HUES6 (cell line): ENCODE data around the gene FRMD4A.

Experiments
- H3K27ac ChIP-seq: 2 replicates; pipeline ENCODE4 v1.7.0; 2013; ENCODE audit warnings: low read depth, mild to moderate bottlenecking, low read length, inconsistent platforms
- H3K27me3 ChIP-seq: 2 replicates; pipeline ENCODE4 v1.6.1; 2013; ENCODE audit warnings: low read length; ENCODE audit not compliant: control insufficient read depth, insufficient read depth
- H3K36me3 ChIP-seq: 2 replicates; pipeline ENCODE4 v1.6.1; 2013; ENCODE audit warnings: low read length; ENCODE audit not compliant: control insufficient read depth, insufficient read depth
- H3K4me1 ChIP-seq: 2 replicates; pipeline ENCODE4 v1.6.1; 2013; ENCODE audit warnings: low read length; ENCODE audit not compliant: control insufficient read depth, insufficient read depth
- H3K4me3 ChIP-seq: 2 replicates; pipeline ENCODE4 v1.5.1; 2013; ENCODE audit warnings: low read depth, low read length
- H3K9ac ChIP-seq: one replicate; pipeline ENCODE4 v1.6.1; 2013; ENCODE audit warnings: mild to moderate bottlenecking, low read length
- H3K9me3 ChIP-seq: 2 replicates; pipeline ENCODE4 v1.6.1; 2013; ENCODE audit warnings: low read depth, low read length; ENCODE audit not compliant: control insufficient read depth, insufficient read depth

Gene FRMD4A

GRCh38 chr10:14365266-14365665, 34.5 kb upstream of the FRMD4A start:
- Histone ChIP-seq H3K9ac (no peak overlapping the region), H3K4me3 (no peak overlapping the region), H3K4me1 (no peaks in the 10 kb centered on the region), H3K27ac (no peak overlapping the region), H3K27me3 (no peaks in the 10 kb centered on the region), H3K9me3 (peaks cover 3% of the 10 kb centered on the region; the same call in 1 of the 2 replicates), H3K36me3 (no peaks in the 10 kb centered on the region)

- H3K27ac ChIP-seq: no peak overlapping the region
- no peak overlapping the region for H3K9ac ChIP-seq
- H3K9me3 ChIP-seq: no peaks in the 10 kb centered on the region
- H3K27me3 ChIP-seq: no peaks in the 10 kb centered on the region
- no peak overlapping the region for H3K4me3 ChIP-seq
- H3K36me3 ChIP-seq: no peaks in the 10 kb centered on the region
- no peaks in the 10 kb centered on the region for H3K4me1 ChIP-seq
Measured at GRCh38 chr10:14362104-14362503, 31.4 kb upstream of the FRMD4A start.

- no peak overlapping the region for H3K9ac ChIP-seq
- H3K4me1 ChIP-seq: no peaks in the 10 kb centered on the region
- H3K9me3 ChIP-seq: no peaks in the 10 kb centered on the region
- H3K36me3 ChIP-seq: no peaks in the 10 kb centered on the region
- no peaks in the 10 kb centered on the region for H3K27me3 ChIP-seq
- H3K4me3 ChIP-seq: no peak overlapping the region
- no peak overlapping the region for H3K27ac ChIP-seq
Measured at GRCh38 chr10:14360961-14361360, 30.2 kb upstream of the FRMD4A start.

- Histone ChIP-seq H3K9me3 (no peaks in the 10 kb centered on the region), H3K9ac (no peak overlapping the region), H3K27ac (no peak overlapping the region), H3K27me3 (no peaks in the 10 kb centered on the region), H3K36me3 (no peaks in the 10 kb centered on the region), H3K4me1 (no peaks in the 10 kb centered on the region), H3K4me3 (no peak overlapping the region)
Measured at GRCh38 chr10:14360515-14360914, 29.8 kb upstream of the FRMD4A start.

GRCh38 chr10:14358886-14359573, 28.3 kb upstream of the FRMD4A start:
- Histone ChIP-seq H3K9ac (no peak overlapping the region), H3K4me3 (no peak overlapping the region), H3K9me3 (no peaks in the 10 kb centered on the region), H3K27me3 (no peaks in the 10 kb centered on the region), H3K36me3 (no peaks in the 10 kb centered on the region), H3K4me1 (no peaks in the 10 kb centered on the region), H3K27ac (no peak overlapping the region)

GRCh38 chr10:14356921-14357320, 26.2 kb upstream of the FRMD4A start:
- Histone ChIP-seq H3K4me1 (peaks cover 4% of the 10 kb centered on the region; the same call in 1 of the 2 replicates), H3K27ac (no peak overlapping the region), H3K9ac (no peak overlapping the region), H3K36me3 (no peaks in the 10 kb centered on the region), H3K9me3 (no peaks in the 10 kb centered on the region), H3K27me3 (no peaks in the 10 kb centered on the region), H3K4me3 (no peak overlapping the region)

GRCh38 chr10:14355750-14356149, 25.0 kb upstream of the FRMD4A start:
- Histone ChIP-seq H3K4me1 (peaks cover 4% of the 10 kb centered on the region; the same call in 1 of the 2 replicates), H3K9me3 (no peaks in the 10 kb centered on the region), H3K27ac (no peak overlapping the region), H3K4me3 (no peak overlapping the region), H3K9ac (no peak overlapping the region), H3K36me3 (no peaks in the 10 kb centered on the region), H3K27me3 (no peaks in the 10 kb centered on the region)

- Histone ChIP-seq H3K9me3 (no peaks in the 10 kb centered on the region), H3K9ac (no peak overlapping the region), H3K27ac (no peak overlapping the region), H3K36me3 (no peaks in the 10 kb centered on the region), H3K27me3 (no peaks in the 10 kb centered on the region), H3K4me3 (no peak overlapping the region), H3K4me1 (peaks cover 4% of the 10 kb centered on the region; the same call in 1 of the 2 replicates)
Measured at GRCh38 chr10:14353291-14353913, 22.7 kb upstream of the FRMD4A start.

GRCh38 chr10:14350006-14350405, 19.3 kb upstream of the FRMD4A start:
- Histone ChIP-seq H3K36me3 (no peaks in the 10 kb centered on the region), H3K4me3 (no peak overlapping the region), H3K4me1 (peaks cover 4% of the 10 kb centered on the region; the same call in 1 of the 2 replicates), H3K27ac (no peak overlapping the region), H3K9me3 (no peaks in the 10 kb centered on the region), H3K9ac (no peak overlapping the region), H3K27me3 (no peaks in the 10 kb centered on the region)

GRCh38 chr10:14349081-14349480, 18.4 kb upstream of the FRMD4A start:
- Histone ChIP-seq H3K27me3 (no peaks in the 10 kb centered on the region), H3K9ac (no peak overlapping the region), H3K27ac (no peak overlapping the region), H3K4me1 (peaks cover 4% of the 10 kb centered on the region; the same call in 1 of the 2 replicates), H3K36me3 (no peaks in the 10 kb centered on the region), H3K4me3 (no peak overlapping the region), H3K9me3 (no peaks in the 10 kb centered on the region)

GRCh38 chr10:14345262-14345661, 14.5 kb upstream of the FRMD4A start:
- no peak overlapping the region for H3K27ac ChIP-seq

More at GRCh38 chr10:14345262-14345661, 14.5 kb upstream of the FRMD4A start:
- H3K4me1 ChIP-seq: no peaks in the 10 kb centered on the region
- no peak overlapping the region for H3K9ac ChIP-seq
- H3K4me3 ChIP-seq: no peak overlapping the region
- H3K27me3 ChIP-seq: no peaks in the 10 kb centered on the region
- no peaks in the 10 kb centered on the region for H3K9me3 ChIP-seq
- no peaks in the 10 kb centered on the region for H3K36me3 ChIP-seq
